B cell (primary cell): ENCODE measurements around the gene CRAMP1. TPM values are rescaled to one million over a fixed set of nuclear protein-coding genes. Genes with fewer than 3 reads are reported as not detected.

Source experiments
- ATAC-seq: fragments of 200-7000 bp; cut with Tn5 transposase; one replicate; pipeline ENCODE4 v1.10.0; 2021; ENCODE audit warnings: low read depth, mild to moderate bottlenecking, moderate number of reproducible peaks, moderate library complexity
- CTCF ChIA-PET: fragments of 350-600 bp; sonication (Branson Sonifier 250); formaldehyde crosslinking; loops from one replicate; lab custom pipeline; 2021; ENCODE audit warnings: antibody characterized with exemption, inconsistent platforms; lab: Charles Lee
- POLR2A ChIA-PET: fragments of 350-600 bp; sonication (Branson Sonifier 250); formaldehyde crosslinking; loops from one replicate; lab custom pipeline; 2021; ENCODE audit warnings: antibody characterized with exemption; lab: Charles Lee
- DNase-seq: peaks from one replicate; pipeline ENCODE4 v3.0.0; 2013
- H2AFZ ChIP-seq: 2 replicates; pipeline ENCODE4 v1.6.1; 2012; ENCODE audit warnings: mild to moderate bottlenecking, low read depth, low read length; ENCODE audit not compliant: insufficient read depth, poor library complexity, severe bottlenecking
- H3K27ac ChIP-seq, 2 donors: 1 replicate in 1 of 2; 2 replicates in 1 of 2; pipeline ENCODE4 v1.5.1; 2012 to 2013; ENCODE audit warnings: low read length in 2 of 2, mild to moderate bottlenecking in 2 of 2, moderate library complexity in 1 of 2
- H3K27me3 ChIP-seq, 4 experiments: fragments of 200-600 bp in 1 of 4; sonication (generic) in 1 of 4; replicated peaks in 1 of 4; 1 replicate in 2 of 4; 2 replicates in 2 of 4; pipeline versions ENCODE4 v1.6.1 to v1.7.0; 2013 to 2016; ENCODE audit warnings: low read length in 3 of 4, mild to moderate bottlenecking in 2 of 4, mixed read lengths in 1 of 4, moderate library complexity in 1 of 4; ENCODE audit not compliant: insufficient read depth in 4 of 4, control insufficient read depth in 3 of 4; ENCODE audit errors: control extremely low read depth in 1 of 4
- H3K36me3 ChIP-seq, 2 experiments: replicated peaks in 1 of 2; 1 replicate in 1 of 2; 2 replicates in 1 of 2; pipeline versions ENCODE4 v1.6.1 to v1.7.1; 2013; ENCODE audit warnings: low read length in 1 of 2; ENCODE audit not compliant: insufficient read depth in 2 of 2, control insufficient read depth in 1 of 2; ENCODE audit errors: control extremely low read depth in 1 of 2, extremely low read depth in 1 of 2
- H3K4me1 ChIP-seq, 2 donors: fragments of 200-600 bp in 1 of 2; sonication (generic) in 1 of 2; 1 replicate in 1 of 2; 2 replicates in 1 of 2; pipeline versions ENCODE4 v1.5.1 to v1.6.1; 2013 to 2017; ENCODE audit warnings: low read length in 2 of 2; ENCODE audit not compliant: control insufficient read depth in 2 of 2, insufficient read depth in 2 of 2
- H3K4me2 ChIP-seq: replicated peaks from 2 replicates; pipeline ENCODE3; 2012; ENCODE audit warnings: mild to moderate bottlenecking, low read depth, low read length; ENCODE audit not compliant: poor library complexity, severe bottlenecking
- H3K4me3 ChIP-seq, 5 experiments: fragments of 200-600 bp in 1 of 5; sonication (generic) in 1 of 5; 1 replicate in 3 of 5; 2 replicates in 2 of 5; pipeline versions ENCODE4 v1.5.1 to v1.7.0; 2011 to 2016; ENCODE audit warnings: low read length in 4 of 5, mild to moderate bottlenecking in 4 of 5, low read depth in 2 of 5, control low read depth in 1 of 5, moderate library complexity in 1 of 5; ENCODE audit not compliant: insufficient read depth in 1 of 5; ENCODE audit errors: control extremely low read depth in 1 of 5, extremely low read depth in 1 of 5
- H3K79me2 ChIP-seq: fragments of 200-600 bp; sonication (generic); one replicate; pipeline ENCODE4 v1.6.0; 2016; ENCODE audit warnings: low read length; ENCODE audit not compliant: control insufficient read depth, insufficient read depth
- H3K9ac ChIP-seq: fragments of 200-600 bp; sonication (generic); 2 replicates; pipeline ENCODE4 v1.6.1; 2017; ENCODE audit warnings: mild to moderate bottlenecking, low read length, moderate library complexity
- H3K9me3 ChIP-seq, 3 donors: one replicate each; pipeline versions ENCODE4 v1.6.1 to v1.7.1; 2013; ENCODE audit warnings: low read length in 2 of 3; ENCODE audit not compliant: control insufficient read depth in 2 of 3, insufficient read depth in 1 of 3; ENCODE audit errors: control extremely low read depth in 1 of 3
- H4K20me1 ChIP-seq: 2 replicates; pipeline ENCODE4 v1.6.0; 2012; ENCODE audit warnings: mild to moderate bottlenecking, low read length; ENCODE audit not compliant: insufficient read depth, control insufficient read depth, poor library complexity, severe bottlenecking
- H3K27ac Mint-ChIP-seq: one replicate; pipeline ENCODE4 v1.8.0; 2021; ENCODE audit warnings: mixed read lengths
- H3K27me3 Mint-ChIP-seq: one replicate; pipeline ENCODE4 v1.8.0; 2021; ENCODE audit warnings: mixed read lengths
- H3K4me1 Mint-ChIP-seq: one replicate; pipeline ENCODE4 v1.8.0; 2021; ENCODE audit warnings: mixed read lengths
- H3K4me3 Mint-ChIP-seq: one replicate; pipeline ENCODE4 v1.8.0; 2021; ENCODE audit warnings: mixed read lengths
- H3K9me3 Mint-ChIP-seq: one replicate; pipeline ENCODE4 v1.8.0; 2022; ENCODE audit warnings: mixed read lengths; ENCODE audit not compliant: insufficient read depth
- CTCF ChIP-seq: fragments of 200-600 bp; IDR thresholded peaks from one replicate; pipeline ENCODE4 v1.8.0; 2022; ENCODE audit warnings: antibody characterized with exemption, mild to moderate bottlenecking
- EZH2 ChIP-seq: IDR thresholded peaks from 2 replicates; pipeline ENCODE4 v1.6.1; 2012; ENCODE audit warnings: borderline replicate concordance, low read depth, mild to moderate bottlenecking, moderate library complexity, low read length; ENCODE audit not compliant: insufficient read depth, poor library complexity, severe bottlenecking
- WGBS: methylation state at CpG from one replicate; pipeline ENCODE4 v1.1.5; 2013; ENCODE audit warnings: missing lambda C conversion rate; ENCODE audit not compliant: insufficient coverage; 5-methylcytosine and 5-hydroxymethylcytosine counted together
- intact Hi-C: fragments of 100-400 bp; cut with micrococcal nuclease; formaldehyde crosslinking; loops from one replicate; pipeline ENCODE4 v1.10.0; 2022
- polyA plus RNA-seq: library from polyadenylated mRNA; depleted of rRNA; stranded (reverse); fragments of >200 nt; gene quantifications from 2 replicates; pipeline ENCODE4 v1.2.3, GENCODE V29; 2012
- total RNA-seq, 2 donors: library from RNA; stranded (reverse); fragments of 120-200 nt in 1 of 2; gene quantifications; 1 replicate in 1 of 2; 2 replicates in 1 of 2; pipeline versions ENCODE4 v1.2.3 to v1.2.4, GENCODE V29; 2013 to 2022

Gene CRAMP1
- total and polyA plus RNA-seq, 2 donors (not counting 1 experiment from before 2014, with no cell fraction given), result 21.0 to 33.9 TPM

- Histone ChIP-seq H3K27ac (no peak overlapping the region), H4K20me1 (no peaks in the 10 kb centered on the region), H3K36me3 (peaks cover 10 to 70% of the 10 kb centered on the region in 2 experiments), H3K27me3 (no peaks in the 10 kb centered on the region), H3K9ac (no peak overlapping the region), H3K79me2 (peaks cover 6% of the 10 kb centered on the region), H3K4me2 (no peak overlapping the region), H3K4me3 (no peak overlapping the region), H3K9me3 (no peaks in the 10 kb centered on the region), H3K4me1 (no peaks in the 10 kb centered on the region), H2AFZ (no peak overlapping the region)
- DNase-seq, result no peak
- H3K4me3 Mint-ChIP-seq, result no peak overlapping the region
- no peak for TF ChIP-seq EZH2
- TF ChIP-seq CTCF, result no peak
- ATAC-seq, result no peak
- no peaks in the 10 kb centered on the region for H3K9me3 Mint-ChIP-seq
- intact Hi-C loops, result no loop called here
- H3K27me3 Mint-ChIP-seq, result no peaks in the 10 kb centered on the region
- no peaks in the 10 kb centered on the region for H3K4me1 Mint-ChIP-seq
- no peak overlapping the region for H3K27ac Mint-ChIP-seq
- WGBS, result over 99% methylated on average over 18 of the region's 20 CpGs
- ChIA-PET POLR2A (no interaction called here), CTCF (no interaction called here)
Observed at GRCh38 chr16:1662543-1662942, 50.4 kb downstream of the CRAMP1 start.

GRCh38 chr16:1665829-1666228, 53.7 kb downstream of the CRAMP1 start:
- Mint-ChIP-seq H3K4me1 (no peaks in the 10 kb centered on the region), H3K9me3 (no peaks in the 10 kb centered on the region), H3K4me3 (no peak overlapping the region), H3K27ac (no peak overlapping the region), H3K27me3 (no peaks in the 10 kb centered on the region)
- intact Hi-C loops, result no loop called here
- ChIA-PET CTCF (no interaction called here), POLR2A (no interaction called here)
- H3K9ac ChIP-seq, result no peak overlapping the region
- 98% methylated on average over 15 of the region's 15 CpGs for WGBS
- H3K36me3 ChIP-seq, result peaks cover 10 to 80% of the 10 kb centered on the region in 2 experiments
- TF ChIP-seq CTCF, result no peak
- TF ChIP-seq EZH2, result no peak
- H2AFZ ChIP-seq, result no peak overlapping the region
- H3K27ac ChIP-seq, result no peak overlapping the region
- DNase-seq (no peak), ATAC-seq (no peak)
- H3K9me3 ChIP-seq, result no peaks in the 10 kb centered on the region
- no peak overlapping the region for H3K4me3 ChIP-seq
- no peak overlapping the region for H3K4me2 ChIP-seq
- no peaks in the 10 kb centered on the region for H3K27me3 ChIP-seq
- H4K20me1 ChIP-seq, result no peaks in the 10 kb centered on the region
- H3K4me1 ChIP-seq, result no peaks in the 10 kb centered on the region
- no peaks in the 10 kb centered on the region for H3K79me2 ChIP-seq
